Fibroblast of skin of right quadriceps (primary cell): ENCODE data around the gene C14orf39.
A peak's percentile ranks its signal among the peaks of the same experiment; 100 is the strongest.

Source experiments
- DNase-seq: peaks from one replicate; pipeline ENCODE4 v3.0.0-alpha.2; 2013

Gene C14orf39

GRCh38 chr14:60485598-60486251, at the start of gene C14orf39:
C14orf39 (minus strand) TSS chr14:60486063; CDS start chr14:60485078, 985 bp downstream.
- DNase-seq, result peak; percentile 55

- no peak for DNase-seq
These were observed 46.6 kb upstream of the C14orf39 start for GRCh38 chr14:60532442-60532841.

- DNase-seq, result no peak
These were observed 29.8 kb upstream of the C14orf39 start for GRCh38 chr14:60515511-60516289.

GRCh38 chr14:60514741-60515491, 29.1 kb upstream of the C14orf39 start:
- no peak for DNase-seq

GRCh38 chr14:60514378-60514740, 28.5 kb upstream of the C14orf39 start:
- DNase-seq, result no peak

- no peak for DNase-seq
These were observed 27.2 kb upstream of the C14orf39 start for GRCh38 chr14:60512973-60513571.

GRCh38 chr14:60512126-60512525, 26.3 kb upstream of the C14orf39 start:
- no peak for DNase-seq

- no peak for DNase-seq
These were observed 25.2 kb upstream of the C14orf39 start for GRCh38 chr14:60510951-60511599.

- no peak for DNase-seq
These were observed 24.5 kb upstream of the C14orf39 start for GRCh38 chr14:60510254-60510950.

- DNase-seq, result no peak
These were observed 23.8 kb upstream of the C14orf39 start for GRCh38 chr14:60509438-60510253.

GRCh38 chr14:60508707-60509437, 23.0 kb upstream of the C14orf39 start, which contains the start of gene SIX6:
SIX6 (plus strand) TSS chr14:60509146; CDS start chr14:60509399, 253 bp downstream.
- DNase-seq, result peak; percentile 33

GRCh38 chr14:60508363-60508706, 22.5 kb upstream of the C14orf39 start:
- no peak for DNase-seq

- DNase-seq, result no peak
These were observed 21.3 kb upstream of the C14orf39 start for GRCh38 chr14:60506985-60507829.

- no peak for DNase-seq
These were observed 20.7 kb upstream of the C14orf39 start for GRCh38 chr14:60506462-60506984.

GRCh38 chr14:60506010-60506409, 20.1 kb upstream of the C14orf39 start:
- DNase-seq, result no peak

- no peak for DNase-seq
These were observed 19.6 kb upstream of the C14orf39 start for GRCh38 chr14:60505448-60505847.

GRCh38 chr14:60502541-60502940, 16.7 kb upstream of the C14orf39 start:
- DNase-seq, result no peak

GRCh38 chr14:60495946-60496345, 10.1 kb upstream of the C14orf39 start:
- no peak for DNase-seq

- DNase-seq, result no peak
These were observed 4.4 kb upstream of the C14orf39 start for GRCh38 chr14:60490270-60490669.
